Lung (tissue), 16 donors: Measurements from ENCODE around the gene KRTAP4-12. TPM values are rescaled to one million over a fixed set of nuclear protein-coding genes. Genes with fewer than 3 reads are reported as not detected.
"Not testable (repeated sequence)": the region's sequence is repeated elsewhere in the genome, so short reads cannot be mapped to it uniquely, and the experiment has no call there.

Experiments used
- ATAC-seq: fragments of 200-7000 bp; cut with Tn5 transposase; one replicate; pipeline ENCODE4 v1.9.1; 2020; ENCODE audit warnings: moderate number of reproducible peaks; ENCODE audit not compliant: insufficient read depth, low FRiP score
- DNase-seq, 3 donors: peaks; one replicate each; pipeline ENCODE4 v3.0.0-alpha.2; 2013 to 2017
- H3K27ac ChIP-seq, 2 donors: one replicate each; pipeline ENCODE4 v1.5.1; 2013; ENCODE audit warnings: mild to moderate bottlenecking in 2 of 2, moderate library complexity in 2 of 2, control low read depth in 1 of 2, inconsistent platforms in 1 of 2, low read depth in 1 of 2, low read length in 1 of 2
- H3K27me3 ChIP-seq, 3 donors: one replicate each; pipeline ENCODE4 v1.5.1; 2013; ENCODE audit warnings: low read length in 2 of 3; ENCODE audit not compliant: control insufficient read depth in 3 of 3, insufficient read depth in 3 of 3
- H3K36me3 ChIP-seq, 4 donors: one replicate each; pipeline ENCODE4 v1.5.1; 2013; ENCODE audit warnings: low read length in 4 of 4, mild to moderate bottlenecking in 1 of 4, moderate library complexity in 1 of 4; ENCODE audit not compliant: control insufficient read depth in 4 of 4, insufficient read depth in 4 of 4
- H3K4me1 ChIP-seq, 5 donors: one replicate each; pipeline ENCODE4 v1.5.1; 2013; ENCODE audit warnings: low read length in 5 of 5, mild to moderate bottlenecking in 2 of 5, moderate library complexity in 1 of 5; ENCODE audit not compliant: control insufficient read depth in 5 of 5, insufficient read depth in 5 of 5
- H3K4me3 ChIP-seq: one replicate; pipeline ENCODE4 v1.5.1; 2013; ENCODE audit warnings: mild to moderate bottlenecking, control low read depth, moderate library complexity
- H3K9ac ChIP-seq, 2 donors: one replicate each; pipeline ENCODE4 v1.5.1; 2013; ENCODE audit warnings: low read length in 2 of 2, control low read depth in 1 of 2; ENCODE audit not compliant: insufficient read depth in 1 of 2
- H3K9me3 ChIP-seq, 4 donors: one replicate each; pipeline ENCODE4 v1.5.1; 2013; ENCODE audit warnings: low read length in 3 of 4, mild to moderate bottlenecking in 1 of 4, moderate library complexity in 1 of 4; ENCODE audit not compliant: control insufficient read depth in 4 of 4, insufficient read depth in 3 of 4
- WGBS, 2 donors: extraction: QIAGEN DNeasy Blood & Tissue Kit; methylation state at CpG; one replicate each; pipeline ENCODE4 v1.1.7; 2013; 5-methylcytosine and 5-hydroxymethylcytosine counted together
- long read RNA-seq, 5 donors: transcript quantifications; one replicate each; lab custom pipeline, GENCODE V29; 2026
- polyA plus RNA-seq, 2 donors: library from polyadenylated mRNA; stranded (reverse); fragments of 200-250 nt; gene quantifications; one replicate each; pipeline ENCODE4 v1.2.1, GENCODE V29; 2013
- total RNA-seq, 2 donors: library from RNA; depleted of rRNA in 1 of 2; stranded (reverse); fragments of >200 nt in 1 of 2; gene quantifications; one replicate each; pipeline ENCODE4 v1.2.1, GENCODE V29; 2014 to 2021
- TF ChIP-seq, protein P1 (sequence below): IDR thresholded peaks from 2 replicates; pipeline ENCODE4 v1.5.1; 2012; ENCODE audit warnings: mild to moderate bottlenecking; ENCODE audit errors: control extremely low read depth, extremely low read depth
- donor health status: control.
- donor health status: control.
- donor health status: Bipolar disorder and iron deficiency.
- donor health status: healthy.
- donor health status: DM: yes; HTN: yes; CAD: no.

The KRTAP4-12 gene
- total RNA-seq (not detected), polyA plus RNA-seq (not detected)
- long read RNA-seq, donor 1, result 0 reads
- long read RNA-seq, donor 2, result 0 reads
- long read RNA-seq, donor 3, result 0 reads
- long read RNA-seq, donor 4, result 0 reads
- long read RNA-seq, donor 5, result 0 reads

GRCh38 chr17:41123991-41124371 is at the start of gene KRTAP4-12:
Gene KRTAP4-12, minus strand, starts transcription at chr17:41124182. Its CDS starts 60 bp downstream, at chr17:41124122.
- not testable (repeated sequence) for H3K4me1 ChIP-seq, H3K27ac ChIP-seq, DNase-seq, H3K9me3 ChIP-seq, ATAC-seq, H3K36me3 ChIP-seq, H3K9ac ChIP-seq, H3K4me3 ChIP-seq, H3K27me3 ChIP-seq
- 81% methylated on average over 3 of the region's 3 CpGs for WGBS, 2 donors

DNA sequence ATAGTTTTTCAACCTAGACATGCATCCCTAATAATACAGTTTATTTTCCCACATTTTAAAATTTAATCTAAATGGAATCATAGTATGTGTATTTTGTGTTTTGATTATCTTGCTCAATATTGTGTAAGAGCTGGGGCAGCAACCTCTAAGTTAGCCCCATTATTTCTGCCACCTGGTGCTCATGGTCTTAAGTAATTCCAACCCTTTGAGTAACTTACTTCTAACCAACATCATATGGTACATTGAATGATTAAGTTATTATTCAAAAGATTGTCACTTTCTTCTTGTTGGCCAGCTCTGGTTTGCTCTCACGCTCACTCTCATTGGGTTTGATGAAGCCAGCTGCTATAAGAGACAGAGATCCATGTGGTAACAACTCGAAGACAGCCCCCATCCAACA is 47.9 kb upstream of the KRTAP4-12 start:
- DNase-seq, result no peak
- H3K36me3 ChIP-seq, result no peaks in the 10 kb centered on the region
- no peak for ATAC-seq
- TF ChIP-seq, protein P1, sequence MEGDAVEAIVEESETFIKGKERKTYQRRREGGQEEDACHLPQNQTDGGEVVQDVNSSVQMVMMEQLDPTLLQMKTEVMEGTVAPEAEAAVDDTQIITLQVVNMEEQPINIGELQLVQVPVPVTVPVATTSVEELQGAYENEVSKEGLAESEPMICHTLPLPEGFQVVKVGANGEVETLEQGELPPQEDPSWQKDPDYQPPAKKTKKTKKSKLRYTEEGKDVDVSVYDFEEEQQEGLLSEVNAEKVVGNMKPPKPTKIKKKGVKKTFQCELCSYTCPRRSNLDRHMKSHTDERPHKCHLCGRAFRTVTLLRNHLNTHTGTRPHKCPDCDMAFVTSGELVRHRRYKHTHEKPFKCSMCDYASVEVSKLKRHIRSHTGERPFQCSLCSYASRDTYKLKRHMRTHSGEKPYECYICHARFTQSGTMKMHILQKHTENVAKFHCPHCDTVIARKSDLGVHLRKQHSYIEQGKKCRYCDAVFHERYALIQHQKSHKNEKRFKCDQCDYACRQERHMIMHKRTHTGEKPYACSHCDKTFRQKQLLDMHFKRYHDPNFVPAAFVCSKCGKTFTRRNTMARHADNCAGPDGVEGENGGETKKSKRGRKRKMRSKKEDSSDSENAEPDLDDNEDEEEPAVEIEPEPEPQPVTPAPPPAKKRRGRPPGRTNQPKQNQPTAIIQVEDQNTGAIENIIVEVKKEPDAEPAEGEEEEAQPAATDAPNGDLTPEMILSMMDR, result no peak
- no peak overlapping the region for H3K4me3 ChIP-seq
- WGBS, 2 donors, result 81 to 91% methylated on average over 2 of the region's 2 CpGs
- no peaks in the 10 kb centered on the region for H3K4me1 ChIP-seq
- no peaks in the 10 kb centered on the region for H3K27me3 ChIP-seq
- no peak overlapping the region for H3K9ac ChIP-seq
- no peak overlapping the region for H3K27ac ChIP-seq
- H3K9me3 ChIP-seq, result peaks cover 0 to 5% (median 0%) of the 10 kb centered on the region in 4 donors

DNA sequence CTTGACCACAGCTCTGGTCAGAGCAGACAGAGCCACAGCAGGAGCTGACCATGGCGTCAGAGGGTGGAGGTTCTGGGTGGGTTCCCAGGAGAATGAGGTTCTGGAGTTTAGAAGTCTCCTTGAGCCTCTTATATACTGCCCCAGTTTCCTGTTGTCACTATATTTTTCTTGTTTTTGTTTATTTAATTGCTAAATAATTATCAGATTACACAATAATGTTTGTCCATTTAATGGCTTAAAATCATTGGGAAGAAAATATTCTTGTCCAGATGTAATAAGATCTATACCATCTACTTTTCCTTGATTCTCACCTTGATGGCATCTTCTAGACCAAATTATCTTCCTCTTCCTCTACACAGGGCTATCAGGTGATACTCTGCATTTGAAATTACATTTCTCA is 44.1 kb upstream of the KRTAP4-12 start, which contains the start of gene KRTAP4-3:
TSS of gene KRTAP4-3 (minus strand) at position 101 of the 400 bp plus-strand sequence. CDS start at position 52, 49 bp downstream.
- no peak within 1 kb of the TSS for H3K27ac ChIP-seq
- DNase-seq (no peak), ATAC-seq (no peak)
- no peaks in the 10 kb centered on the region for H3K27me3 ChIP-seq
- H3K4me1 ChIP-seq, result no peaks in the 10 kb centered on the region
- H3K9ac ChIP-seq, result no peak within 1 kb of the TSS
- no peak within 1 kb of the TSS for H3K4me3 ChIP-seq
- 88% methylated on average over 1 of the region's 1 CpG for WGBS, 2 donors
- peaks cover 0 to 4% (median 0%) of the 10 kb centered on the region in 4 donors for H3K9me3 ChIP-seq
- TF ChIP-seq, protein P1, result no peak
- H3K36me3 ChIP-seq, result no peaks in the 10 kb centered on the region

DNA sequence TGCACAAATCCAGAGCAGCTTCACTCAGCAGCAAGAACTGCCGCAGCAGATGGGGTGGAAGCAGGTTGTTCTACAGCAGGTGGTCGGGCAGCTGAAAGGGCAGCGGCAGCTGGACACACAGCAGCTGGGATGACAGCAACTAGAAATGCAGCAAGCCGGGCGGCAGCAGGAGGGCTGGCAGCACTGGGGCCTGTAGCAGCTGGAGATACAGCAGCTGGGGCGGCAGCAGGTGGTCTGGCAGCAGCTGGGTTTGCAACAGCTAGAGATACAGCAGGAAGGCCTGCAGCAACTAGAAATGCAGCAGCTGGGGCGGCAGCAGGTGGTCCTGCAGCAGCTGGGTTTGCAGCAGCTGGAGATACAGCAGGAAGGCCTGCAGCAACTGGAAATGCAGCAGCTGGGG is 43.6 kb upstream of the KRTAP4-12 start:
- TF ChIP-seq, protein P1, result no peak
- ATAC-seq, result no peak
- no peak for DNase-seq
- Histone ChIP-seq H3K9me3 (peaks cover 0 to 4% (median 0%) of the 10 kb centered on the region in 4 donors), H3K36me3 (no peaks in the 10 kb centered on the region), H3K4me1 (no peaks in the 10 kb centered on the region), H3K9ac (no peak overlapping the region), H3K27me3 (no peaks in the 10 kb centered on the region), H3K27ac (no peak overlapping the region), H3K4me3 (no peak overlapping the region)
- 87 to 90% methylated on average over 7 of the region's 7 CpGs for WGBS, 2 donors
